Transverse colon (tissue), 4 donors: Measurements from ENCODE around the gene CLIC6. TPM values are rescaled to one million over a fixed set of nuclear protein-coding genes. Genes with fewer than 3 reads are reported as not detected.
A peak's percentile ranks its signal among the peaks of the same experiment; 100 is the strongest.
"Not testable (repeated sequence)": the region's sequence is repeated elsewhere in the genome, so short reads cannot be mapped to it uniquely, and the experiment has no call there.

ENCODE experiments used
- DNase-seq: peaks from one replicate; pipeline ENCODE4 v3.0.0-alpha.2; 2019
- H3K27ac ChIP-seq, 4 donors: fragments of 200-600 bp; sonication (generic); 2 replicates each; pipeline ENCODE4 v1.5.1; 2016 to 2018; ENCODE audit warnings: inconsistent platforms in 4 of 4
- H3K27me3 ChIP-seq: fragments of 200-600 bp; sonication (generic); 2 replicates; pipeline ENCODE4 v1.5.1; 2017; ENCODE audit warnings: inconsistent platforms
- H3K36me3 ChIP-seq, 4 donors: fragments of 200-600 bp; sonication (generic); 2 replicates each; pipeline ENCODE4 v1.5.1; 2017 to 2019; ENCODE audit warnings: inconsistent platforms in 4 of 4
- H3K4me1 ChIP-seq, 4 donors: fragments of 200-600 bp; sonication (generic); 2 replicates each; pipeline ENCODE4 v1.5.1; 2017 to 2020; ENCODE audit warnings: inconsistent platforms in 4 of 4
- H3K4me3 ChIP-seq, 4 donors: fragments of 200-600 bp; sonication (generic); 1 replicate in 1 of 4; 2 replicates in 3 of 4; pipeline versions ENCODE4 v1.5.1 to v1.6.1; 2017 to 2019; ENCODE audit warnings: inconsistent platforms in 4 of 4
- H3K9me3 ChIP-seq, 2 donors: fragments of 200-600 bp; sonication (generic); 2 replicates each; pipeline ENCODE4 v1.5.1; 2017 to 2019; ENCODE audit warnings: inconsistent platforms in 2 of 2
- CTCF ChIP-seq, 5 experiments: fragments of 200-600 bp in 3 of 5; fragments of 450-650 bp in 2 of 5; sonication (generic) in 3 of 5; IDR thresholded peaks; 1 replicate in 2 of 5; 2 replicates in 3 of 5; pipeline ENCODE4 v1.5.1; 2016 to 2017; ENCODE audit warnings: antibody characterized with exemption in 5 of 5, inconsistent platforms in 3 of 5, mild to moderate bottlenecking in 2 of 5, moderate library complexity in 1 of 5
- EP300 ChIP-seq: sonication (generic); formaldehyde crosslinking; IDR thresholded peaks from one replicate; pipeline ENCODE4 v1.6.1; 2017; ENCODE audit warnings: antibody characterized with exemption, low read depth
- POLR2A ChIP-seq: fragments of 450-650 bp; IDR thresholded peaks from one replicate; pipeline ENCODE4 v1.6.1; 2016; ENCODE audit warnings: antibody characterized with exemption, mild to moderate bottlenecking, moderate library complexity
- POLR2AphosphoS5 ChIP-seq, 3 donors: sonication (generic); formaldehyde crosslinking; IDR thresholded peaks; one replicate each; pipeline ENCODE4 v1.6.1; 2016; ENCODE audit warnings: antibody characterized with exemption in 3 of 3
- WGBS, 2 donors: methylation state at CpG; one replicate each; pipeline ENCODE4 v1.1.5; 2018; ENCODE audit warnings: low coverage in 1 of 2; 5-methylcytosine and 5-hydroxymethylcytosine counted together
- in situ Hi-C, 4 donors: fragments of 200-750 bp; cut with MboI; loops; one replicate each; pipeline versions ENCODE4 v1.15.0 to v1.15.1; 2017; ENCODE audit warnings: low sequenced_read_pairs in 3 of 4, low pct_ligation_motif_present in 1 of 4, low pct_unique_long_range_greater_than_20kb in 1 of 4
- intact Hi-C: fragments of 100-400 bp; cut with DNase I; formaldehyde crosslinking; loops from one replicate; pipeline ENCODE4 v1.15.1; 2023; ENCODE audit warnings: low total_unique reads
- total RNA-seq, 4 donors: library from RNA; depleted of rRNA; stranded (reverse); fragments of >200 nt; gene quantifications; one replicate each; pipeline ENCODE4 v1.1.0, GENCODE V29; 2016

The CLIC6 gene
- total RNA-seq, 4 donors from 2014 or later, result 0.37 to 4.9 (median 3.7) TPM; not detected in 1

- Histone ChIP-seq H3K27ac (no peak overlapping the region), H3K4me3 (no peak overlapping the region), H3K27me3 (peaks cover 48% of the 10 kb centered on the region), H3K36me3 (no peaks in the 10 kb centered on the region), H3K9me3 (no peaks in the 10 kb centered on the region), H3K4me1 (peaks cover 4 to 27% (median 15%) of the 10 kb centered on the region in 4 donors)
- no peak for DNase-seq
- intact Hi-C loops (no loop called here), in situ Hi-C loops (no loop called here)
- TF ChIP-seq CTCF (IDR thresholded peaks at IDR 0.05), result no peak
- no peak for TF ChIP-seq POLR2A
- TF ChIP-seq POLR2AphosphoS5 (IDR thresholded peaks at IDR 0.05), result no peak
- TF ChIP-seq EP300, result no peak
- WGBS, 2 donors, result 61% methylated on average over 3 of the region's 3 CpGs; no CpG with 5 or more reads in 1 of the 2 donors
These were observed 1.0 kb upstream of the CLIC6 start for GRCh38 chr21:34667761-34668160.

- DNase-seq, result peak; percentile 23
- Histone ChIP-seq H3K36me3 (no peaks in the 10 kb centered on the region), H3K9me3 (no peaks in the 10 kb centered on the region), H3K27ac (peak overlapping the region; percentile 27 to 68 (median 45)), H3K27me3 (peaks cover 60% of the 10 kb centered on the region), H3K4me3 (peak overlapping the region; percentile 19 to 58 (median 51)), H3K4me1 (peaks cover 4 to 27% (median 15%) of the 10 kb centered on the region in 4 donors)
- 30 to 40% methylated on average over 1 to 62 of the region's 74 CpGs for WGBS, 2 donors
- TF ChIP-seq EP300, result no peak
- no peak for TF ChIP-seq POLR2AphosphoS5 (IDR thresholded peaks at IDR 0.05)
- TF ChIP-seq POLR2A, result no peak
- TF ChIP-seq CTCF (IDR thresholded peaks at IDR 0.05), result no peak
- intact Hi-C loops, result no loop called here
- in situ Hi-C loops, result no loop called here
These were observed 520 bp downstream of the CLIC6 start for GRCh38 chr21:34669149-34669879.

GRCh38 chr21:34669880-34670219, 1.1 kb downstream of the CLIC6 start:
- WGBS, 2 donors, result 17% methylated on average over 46 of the region's 46 CpGs; no CpG with 5 or more reads in 1 of the 2 donors
- DNase-seq, in situ Hi-C loops, H3K9me3 ChIP-seq, H3K36me3 ChIP-seq, intact Hi-C loops: not testable (repeated sequence)
- Histone ChIP-seq H3K27me3 (peaks cover 60% of the 10 kb centered on the region), H3K27ac (peak overlapping the region; percentile 27 to 68 (median 45)), H3K4me3 (peak overlapping the region; percentile 19 to 58 (median 51)), H3K4me1 (peaks cover 4 to 27% (median 15%) of the 10 kb centered on the region in 4 donors)

- Histone ChIP-seq H3K36me3 (no peaks in the 10 kb centered on the region), H3K9me3 (no peaks in the 10 kb centered on the region), H3K4me1 (peaks cover 4 to 27% (median 15%) of the 10 kb centered on the region in 4 donors), H3K27ac (peak overlapping the region; percentile 27 to 68 (median 45)), H3K27me3 (peaks cover 60% of the 10 kb centered on the region), H3K4me3 (peak overlapping the region; percentile 6 to 58 (median 51))
- intact Hi-C loops, result no loop called here
- in situ Hi-C loops, result no loop called here
- TF ChIP-seq EP300 (no peak), CTCF (IDR thresholded peaks at IDR 0.05) (no peak), POLR2AphosphoS5 (IDR thresholded peaks at IDR 0.05) (no peak), POLR2A (no peak)
- peak; percentile 29 for DNase-seq
- WGBS, 2 donors, result 0 to 3% methylated on average over 1 to 70 of the region's 70 CpGs
These were observed 1.6 kb downstream of the CLIC6 start for GRCh38 chr21:34670220-34670961.
